IMR-90 (cell line): ENCODE measurements around the gene ASB16. TPM values are rescaled to one million over a fixed set of nuclear protein-coding genes. Genes with fewer than 3 reads are reported as not detected.

Experiments used
- ATAC-seq: fragments of 200-7000 bp; cut with Tn5 transposase; 2 replicates; pipeline ENCODE4 v1.9.1; 2020; ENCODE audit warnings: low read depth, mild to moderate bottlenecking, moderate library complexity
- BruUV-seq: library from RNA; stranded (reverse); fragments of 400-500 nt; replicated peaks from 2 replicates; lab custom pipeline; 2021; lab: Mats Ljungman, UMichigan
- CTCF ChIA-PET: fragments of 300-600 bp; formaldehyde crosslinking; extraction: SDS; loops from one replicate; lab custom pipeline; 2021; ENCODE audit warnings: antibody characterized with exemption; lab: Yijun Ruan, JAX
- POLR2A ChIA-PET: fragments of 300-600 bp; sonication (Branson Sonifier 250); formaldehyde crosslinking; loops from one replicate; lab custom pipeline; 2022; ENCODE audit warnings: antibody characterized with exemption; ENCODE audit not compliant: unreplicated experiment; lab: Charles Lee
- DNase-seq: peaks from one replicate; pipeline ENCODE4 v3.0.0; 2013
- H2AFZ ChIP-seq: replicated peaks from 2 replicates; pipeline ENCODE3; 2013; ENCODE audit warnings: low read length, mild to moderate bottlenecking; ENCODE audit not compliant: poor library complexity
- H2AK5ac ChIP-seq: 2 replicates; pipeline ENCODE4 v1.6.1; 2013; ENCODE audit warnings: low read depth, low read length, inconsistent platforms
- H2AK9ac ChIP-seq: replicated peaks from 2 replicates; pipeline ENCODE3; 2013; ENCODE audit warnings: mild to moderate bottlenecking, low read depth, low read length, moderate library complexity; ENCODE audit not compliant: poor library complexity
- H2BK120ac ChIP-seq: 2 replicates; pipeline ENCODE4 v1.6.1; 2013; ENCODE audit warnings: low read depth, low read length, inconsistent platforms
- H2BK15ac ChIP-seq: 3 replicates; pipeline ENCODE4 v1.6.1; 2013; ENCODE audit warnings: low read depth, low read length, inconsistent platforms
- H2BK20ac ChIP-seq: 2 replicates; pipeline ENCODE4 v1.6.1; 2013; ENCODE audit warnings: low read depth, mild to moderate bottlenecking, inconsistent platforms, low read length, moderate library complexity
- H2BK5ac ChIP-seq: 2 replicates; pipeline ENCODE4 v1.6.1; 2013; ENCODE audit warnings: mild to moderate bottlenecking, low read depth, low read length, inconsistent platforms; ENCODE audit not compliant: poor library complexity, severe bottlenecking
- H3K14ac ChIP-seq: replicated peaks from 2 replicates; pipeline ENCODE4 v1.6.1; 2013; ENCODE audit warnings: low read depth, low read length, inconsistent platforms
- H3K18ac ChIP-seq: 2 replicates; pipeline ENCODE4 v1.6.1; 2013; ENCODE audit warnings: low read depth, low read length, control low read depth
- H3K23ac ChIP-seq: 2 replicates; pipeline ENCODE4 v1.6.1; 2013; ENCODE audit warnings: low read depth, low read length, inconsistent platforms
- H3K27ac ChIP-seq: 2 replicates; pipeline ENCODE4 v1.5.1; 2013; ENCODE audit warnings: mild to moderate bottlenecking, control low read depth, low read length; ENCODE audit not compliant: insufficient read depth
- H3K27me3 ChIP-seq: 2 replicates; pipeline ENCODE4 v1.6.1; 2013; ENCODE audit warnings: low read length; ENCODE audit not compliant: control insufficient read depth, insufficient read depth
- H3K36me3 ChIP-seq: 2 replicates; pipeline ENCODE4 v1.6.1; 2013; ENCODE audit warnings: low read length, mixed read lengths; ENCODE audit not compliant: control insufficient read depth, insufficient read depth
- H3K4ac ChIP-seq: 2 replicates; pipeline ENCODE4 v1.6.1; 2013; ENCODE audit warnings: low read depth, low read length, inconsistent platforms
- H3K4me1 ChIP-seq: 2 replicates; pipeline ENCODE4 v1.6.1; 2013; ENCODE audit warnings: low read length, mixed read lengths; ENCODE audit not compliant: control insufficient read depth, insufficient read depth
- H3K4me2 ChIP-seq: 2 replicates; pipeline ENCODE4 v1.6.1; 2013; ENCODE audit warnings: low read depth, mild to moderate bottlenecking, control low read depth, low read length, moderate library complexity
- H3K4me3 ChIP-seq: 2 replicates; pipeline ENCODE4 v1.5.1; 2013; ENCODE audit warnings: low read depth, mild to moderate bottlenecking, control low read depth, low read length, moderate library complexity; ENCODE audit not compliant: insufficient read depth
- H3K56ac ChIP-seq: 2 replicates; pipeline ENCODE4 v1.6.1; 2013; ENCODE audit warnings: low read length, inconsistent platforms; ENCODE audit not compliant: insufficient read depth; ENCODE audit errors: extremely low read depth
- H3K79me1 ChIP-seq, 2 experiments: 2 replicates each; pipeline ENCODE4 v1.6.1; 2013; ENCODE audit warnings: low read length in 2 of 2, inconsistent platforms in 1 of 2, low read depth in 1 of 2
- H3K9ac ChIP-seq: 2 replicates; pipeline ENCODE4 v1.6.1; 2013; ENCODE audit warnings: low read depth, low read length, control low read depth
- H3K9me1 ChIP-seq: 2 replicates; pipeline ENCODE4 v1.6.1; 2013; ENCODE audit warnings: low read length, inconsistent platforms; ENCODE audit not compliant: insufficient read depth
- H3K9me3 ChIP-seq: 2 replicates; pipeline ENCODE4 v1.6.1; 2013; ENCODE audit warnings: low read length; ENCODE audit not compliant: control insufficient read depth, insufficient read depth
- H4K20me1 ChIP-seq: 2 replicates; pipeline ENCODE4 v1.6.1; 2013; ENCODE audit warnings: low read length, inconsistent platforms; ENCODE audit not compliant: insufficient read depth
- H4K5ac ChIP-seq: 2 replicates; pipeline ENCODE4 v1.6.1; 2013; ENCODE audit warnings: mild to moderate bottlenecking, low read depth, low read length, control low read depth
- H4K8ac ChIP-seq, 2 experiments: 2 replicates each; pipeline ENCODE4 v1.6.1; 2013; ENCODE audit warnings: low read depth in 2 of 2, low read length in 2 of 2, control low read depth in 1 of 2, inconsistent platforms in 1 of 2
- H4K91ac ChIP-seq: 2 replicates; pipeline ENCODE4 v1.6.1; 2013; ENCODE audit warnings: low read depth, low read length, inconsistent platforms; ENCODE audit not compliant: insufficient read depth
- BHLHE40 ChIP-seq: fragments of 150-350 bp; IDR thresholded peaks from 2 replicates; pipeline ENCODE4 v1.6.1; 2016; ENCODE audit warnings: mild to moderate bottlenecking, low read depth, low read length
- CEBPB ChIP-seq: IDR thresholded peaks from 2 replicates; pipeline ENCODE4 v1.6.1; 2012; ENCODE audit warnings: low read depth, low read length, improper control_type of control experiment
- CHD1 ChIP-seq: IDR thresholded peaks from 2 replicates; pipeline ENCODE4 v1.6.1; 2012; ENCODE audit warnings: low read depth, low read length, improper control_type of control experiment
- CTCF ChIP-seq: conservative IDR thresholded peaks from 2 replicates; pipeline ENCODE4 v1.5.1; 2012; ENCODE audit warnings: mild to moderate bottlenecking, low read depth, low read length, improper control_type of control experiment
- ELK1 ChIP-seq: fragments of 150-350 bp; IDR thresholded peaks from 2 replicates; pipeline ENCODE4 v1.6.1; 2016; ENCODE audit warnings: low read depth, mild to moderate bottlenecking, low read length, moderate library complexity, borderline replicate concordance
- FOS ChIP-seq: fragments of 150-350 bp; IDR thresholded peaks from 2 replicates; pipeline ENCODE4 v1.6.1; 2016; ENCODE audit warnings: low read depth, low read length
- MAFK ChIP-seq: IDR thresholded peaks from 2 replicates; pipeline ENCODE4 v1.6.1; 2012; ENCODE audit warnings: low read depth, low read length, improper control_type of control experiment
- MAZ ChIP-seq: IDR thresholded peaks from 2 replicates; pipeline ENCODE4 v1.6.1; 2012; ENCODE audit warnings: low read depth, mild to moderate bottlenecking, low read length, improper control_type of control experiment, moderate library complexity, borderline replicate concordance
- MXI1 ChIP-seq: IDR thresholded peaks from 2 replicates; pipeline ENCODE4 v1.6.1; 2012; ENCODE audit warnings: low read depth, mild to moderate bottlenecking, low read length, moderate library complexity, borderline replicate concordance
- NFE2L2 ChIP-seq: fragments of 150-350 bp; IDR thresholded peaks from 2 replicates; pipeline ENCODE4 v1.6.1; 2016; ENCODE audit warnings: low read depth, mild to moderate bottlenecking, low read length
- POLR2A ChIP-seq: IDR thresholded peaks from 2 replicates; pipeline ENCODE4 v1.6.1; 2012; ENCODE audit warnings: mild to moderate bottlenecking, low read depth, low read length
- RAD21 ChIP-seq: IDR thresholded peaks from 2 replicates; pipeline ENCODE4 v1.6.1; 2012; ENCODE audit warnings: low read length, improper control_type of control experiment
- RCOR1 ChIP-seq: IDR thresholded peaks from 2 replicates; pipeline ENCODE4 v1.6.1; 2012; ENCODE audit warnings: mild to moderate bottlenecking, low read length, improper control_type of control experiment; ENCODE audit not compliant: insufficient replicate concordance
- RFX5 ChIP-seq: IDR thresholded peaks from 2 replicates; pipeline ENCODE4 v1.8.0; 2012; ENCODE audit warnings: low read depth, mild to moderate bottlenecking, low read length, moderate library complexity
- SMC3 ChIP-seq: fragments of 150-350 bp; IDR thresholded peaks from 2 replicates; pipeline ENCODE4 v1.6.1; 2016; ENCODE audit warnings: low read depth, mild to moderate bottlenecking, antibody characterized with exemption, low read length, moderate library complexity
- USF2 ChIP-seq: fragments of 150-350 bp; IDR thresholded peaks from 2 replicates; pipeline ENCODE4 v1.6.1; 2017; ENCODE audit warnings: mild to moderate bottlenecking, antibody characterized with exemption, low read length, low read depth
- WGBS, 2 experiments: methylation state at CpG; one replicate each; pipeline versions ENCODE4 v1.1.5 to v1.1.7; 2013; ENCODE audit warnings: missing lambda C conversion rate in 2 of 2; ENCODE audit not compliant: insufficient read length in 1 of 2; ENCODE audit errors: extremely low coverage in 2 of 2; 5-methylcytosine and 5-hydroxymethylcytosine counted together
- dilution Hi-C: fragments of 300-500 bp; cut with HindIII; formaldehyde crosslinking; loops from one replicate; pipeline ENCODE4 v1.14.3; 2018; ENCODE audit warnings: low sequenced_read_pairs; ENCODE audit not compliant: unreplicated experiment
- in situ Hi-C: fragments of 300-500 bp; cut with MboI; formaldehyde crosslinking; loops from 3 replicates; pipeline ENCODE4 v1.14.3; 2019; ENCODE audit warnings: low sequenced_read_pairs, inconsistent platforms, mixed read lengths
- intact Hi-C: fragments of 100-400 bp; cut with micrococcal nuclease; formaldehyde crosslinking; loops from 2 replicates; pipeline ENCODE4 v1.10.0; 2022
- polyA plus RNA-seq, 3 experiments: library from polyadenylated mRNA; depleted of rRNA; stranded (reverse); fragments of >200 nt; gene quantifications; 2 replicates each; pipeline ENCODE4 v1.2.3, GENCODE V29; 2012; ENCODE audit warnings: low replicate concordance in 1 of 3
- total RNA-seq: library from RNA; depleted of rRNA; stranded (reverse); fragments of >200 nt; gene quantifications from 2 replicates; pipeline ENCODE4 v1.2.3, GENCODE V29; 2012

Gene ASB16
- total and polyA plus RNA-seq, 2 of the 4 experiments (the other 2 are of a cell fraction) = 0.05 TPM; not detected in 1

- Histone ChIP-seq H3K23ac (no peak overlapping the region), H3K4me2 (no peak overlapping the region), H3K56ac (no peak overlapping the region), H3K79me1 (peaks cover 36 to 50% of the 10 kb centered on the region in 2 experiments), H4K8ac (no peak overlapping the region), H3K14ac (no peak overlapping the region), H2AFZ (no peak overlapping the region), H3K9me1 (peaks cover 20% of the 10 kb centered on the region), H3K4me1 (peaks cover 6% of the 10 kb centered on the region), H3K4ac (no peak overlapping the region), H4K5ac (no peak overlapping the region), H2BK120ac (no peak overlapping the region), H3K4me3 (no peak overlapping the region), H4K91ac (no peak overlapping the region), H2AK9ac (no peak overlapping the region), H3K9me3 (no peaks in the 10 kb centered on the region), H3K9ac (no peak overlapping the region), H3K27ac (no peak overlapping the region), H2AK5ac (no peak overlapping the region), H3K27me3 (no peaks in the 10 kb centered on the region), H2BK15ac (no peak overlapping the region), H4K20me1 (peaks cover 33% of the 10 kb centered on the region), H2BK5ac (no peak overlapping the region), H2BK20ac (no peak overlapping the region), H3K36me3 (peaks cover 46% of the 10 kb centered on the region), H3K18ac (no peak overlapping the region)
- intact Hi-C loops (loop anchor here (10.0 kb wide), 1 partner anchor 289 kb away; the partner anchor contains the start of gene GPATCH8), dilution Hi-C loops (no loop called here), in situ Hi-C loops (loop anchor here (25.0 kb wide), 2 partner anchors 296 to 421 kb away; partner anchors contain the start of gene GPATCH8)
- CTCF ChIA-PET = no interaction called here
- ATAC-seq (no peak), DNase-seq (no peak)
- 60% methylated on average over 1 of the region's 5 CpGs; no CpG with 5 or more reads in 1 of the 2 experiments for WGBS, 2 experiments
- no peak for TF ChIP-seq CHD1
- no peak for TF ChIP-seq CEBPB
- TF ChIP-seq RAD21 = no peak
- TF ChIP-seq CTCF = no peak
- TF ChIP-seq NFE2L2 = no peak
- no peak for TF ChIP-seq USF2
- TF ChIP-seq SMC3 = no peak
- no peak for TF ChIP-seq MAZ
- TF ChIP-seq RCOR1 = no peak
- TF ChIP-seq RFX5 = no peak
- no peak for TF ChIP-seq POLR2A
- TF ChIP-seq BHLHE40 = no peak
- no peak for TF ChIP-seq MXI1
- TF ChIP-seq ELK1 = no peak
- no peak for TF ChIP-seq MAFK
- TF ChIP-seq FOS = no peak
- BruUV-seq = no TSS peak
- POLR2A ChIA-PET = no interaction called here
Measured at GRCh38 chr17:44216173-44216572, 45.7 kb downstream of the ASB16 start.
